ENCODE measurements around the gene DNAH14. TPM values are rescaled to one million over a fixed set of nuclear protein-coding genes. Genes with fewer than 3 reads are reported as not detected.

The DNAH14 gene
- total and polyA plus RNA-seq, 2 experiments from 2014 or later: 55.3 to 80.2 TPM

DNA sequence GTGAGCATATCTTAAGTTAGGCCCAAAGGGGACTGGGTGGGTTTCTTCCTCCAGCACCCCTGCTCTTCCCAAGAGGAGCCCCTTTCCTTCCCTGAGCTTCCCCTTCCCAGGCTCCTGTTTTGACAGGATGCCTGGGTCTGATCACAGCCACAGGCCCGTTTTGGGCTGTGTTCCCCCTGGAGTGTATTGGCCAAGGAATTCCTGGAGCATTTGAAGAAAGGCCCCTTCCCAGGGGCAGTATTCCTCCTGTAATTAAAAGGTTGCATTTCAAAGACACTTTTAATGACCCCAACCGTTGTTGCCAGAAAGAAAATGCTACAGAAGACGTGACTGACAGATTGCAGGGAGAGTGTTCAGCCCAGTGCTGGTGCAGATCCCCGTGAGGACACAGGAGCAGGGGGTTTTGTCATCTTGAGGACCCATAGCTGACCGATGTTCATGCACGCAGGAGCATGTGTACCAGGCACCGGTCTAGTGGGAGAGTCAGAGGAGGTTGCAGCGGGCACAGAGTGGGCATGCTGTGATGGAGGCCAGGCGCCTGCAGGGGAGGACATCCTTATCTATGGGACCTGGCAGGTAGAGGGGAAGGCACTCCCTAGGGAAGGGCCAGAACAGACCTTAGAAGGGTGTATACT, 517.6 kb downstream of the DNAH14 start (continued):
- TF ChIP-seq ZNF331 (CRISPR knock-in tag; IDR thresholded peaks at IDR 0.05; ENCODE audit: low read depth) (no peak), CREB1 (CRISPR knock-in tag; IDR thresholded peaks at IDR 0.05; ENCODE audit: low read depth) (no peak), ZNF114 (CRISPR knock-in tag; IDR thresholded peaks at IDR 0.05) (no peak), EZH2 (IDR thresholded peaks at IDR 0.05; ENCODE audit: low read depth, unreplicated experiment) (no peak), EZH2phosphoT487 (IDR thresholded peaks at IDR 0.05; ENCODE audit: unreplicated experiment) (no peak), JUNB (IDR thresholded peaks at IDR 0.05; ENCODE audit: unreplicated experiment) (no peak)
- TF ChIP-seq, protein P1, sequence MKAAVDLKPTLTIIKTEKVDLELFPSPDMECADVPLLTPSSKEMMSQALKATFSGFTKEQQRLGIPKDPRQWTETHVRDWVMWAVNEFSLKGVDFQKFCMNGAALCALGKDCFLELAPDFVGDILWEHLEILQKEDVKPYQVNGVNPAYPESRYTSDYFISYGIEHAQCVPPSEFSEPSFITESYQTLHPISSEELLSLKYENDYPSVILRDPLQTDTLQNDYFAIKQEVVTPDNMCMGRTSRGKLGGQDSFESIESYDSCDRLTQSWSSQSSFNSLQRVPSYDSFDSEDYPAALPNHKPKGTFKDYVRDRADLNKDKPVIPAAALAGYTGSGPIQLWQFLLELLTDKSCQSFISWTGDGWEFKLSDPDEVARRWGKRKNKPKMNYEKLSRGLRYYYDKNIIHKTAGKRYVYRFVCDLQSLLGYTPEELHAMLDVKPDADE (IDR thresholded peaks at IDR 0.05): no peak
- TF ChIP-seq, protein P2, sequence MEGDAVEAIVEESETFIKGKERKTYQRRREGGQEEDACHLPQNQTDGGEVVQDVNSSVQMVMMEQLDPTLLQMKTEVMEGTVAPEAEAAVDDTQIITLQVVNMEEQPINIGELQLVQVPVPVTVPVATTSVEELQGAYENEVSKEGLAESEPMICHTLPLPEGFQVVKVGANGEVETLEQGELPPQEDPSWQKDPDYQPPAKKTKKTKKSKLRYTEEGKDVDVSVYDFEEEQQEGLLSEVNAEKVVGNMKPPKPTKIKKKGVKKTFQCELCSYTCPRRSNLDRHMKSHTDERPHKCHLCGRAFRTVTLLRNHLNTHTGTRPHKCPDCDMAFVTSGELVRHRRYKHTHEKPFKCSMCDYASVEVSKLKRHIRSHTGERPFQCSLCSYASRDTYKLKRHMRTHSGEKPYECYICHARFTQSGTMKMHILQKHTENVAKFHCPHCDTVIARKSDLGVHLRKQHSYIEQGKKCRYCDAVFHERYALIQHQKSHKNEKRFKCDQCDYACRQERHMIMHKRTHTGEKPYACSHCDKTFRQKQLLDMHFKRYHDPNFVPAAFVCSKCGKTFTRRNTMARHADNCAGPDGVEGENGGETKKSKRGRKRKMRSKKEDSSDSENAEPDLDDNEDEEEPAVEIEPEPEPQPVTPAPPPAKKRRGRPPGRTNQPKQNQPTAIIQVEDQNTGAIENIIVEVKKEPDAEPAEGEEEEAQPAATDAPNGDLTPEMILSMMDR (conservative IDR thresholded peaks at IDR 0.05; ENCODE audit: low read depth in 2 of 2): no peak

DNA sequence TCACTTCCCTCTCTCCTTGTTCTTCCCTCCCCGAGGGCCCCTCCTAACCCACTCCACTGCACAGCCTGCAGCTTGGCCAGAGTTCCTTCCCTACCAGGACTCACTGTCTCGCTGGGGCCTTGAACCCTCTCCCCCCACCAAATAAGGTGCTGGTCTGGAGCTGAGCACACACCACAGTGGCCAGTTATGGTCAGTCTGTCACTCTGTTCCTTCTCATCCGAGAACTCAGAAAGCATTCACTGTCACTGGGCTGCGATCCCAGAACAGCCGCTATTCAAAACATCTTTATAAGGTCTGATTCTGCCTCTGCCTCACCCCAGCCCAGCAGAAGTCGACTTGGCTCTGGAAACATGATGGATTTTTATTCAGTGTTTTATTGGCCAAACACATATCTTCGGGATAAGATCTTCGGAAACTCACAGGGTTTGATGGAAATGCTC, 518.2 kb downstream of the DNAH14 start:
- Mint-ChIP-seq H3K9me3 (no peaks in the 10 kb centered on the region), H3K36me3 (ENCODE audit: low read depth) (no peaks in the 10 kb centered on the region), H3K27me3 (ENCODE audit: insufficient read depth, low read depth, poor library complexity) (peaks cover 17% of the 10 kb centered on the region), H3K4me1 (peaks cover 32% of the 10 kb centered on the region), H3K27ac (no peak overlapping the region), H3K4me3 (no peak overlapping the region)
- Histone ChIP-seq H3K27ac (ENCODE audit: low read depth) (no peak overlapping the region), H3K4me1 (ENCODE audit: insufficient read depth) (peaks cover 13% of the 10 kb centered on the region), H3K27me3 (ENCODE audit: insufficient read depth) (no peaks in the 10 kb centered on the region), H4K20me1 (replicated peaks; ENCODE audit: insufficient read depth) (no peaks in the 10 kb centered on the region), H3K4me3 (no peak overlapping the region), H3K79me2 (replicated peaks; ENCODE audit: insufficient read depth) (no peaks in the 10 kb centered on the region), H2AFZ (0 out of 2 replicates have a peak overlapping the region, but pooled peaks have one; percentile 28), H3K4me2 (no peak overlapping the region), H3F3A (replicated peaks; ENCODE audit: low read depth) (no peaks in the 10 kb centered on the region), H3K36me3 (ENCODE audit: insufficient read depth) (no peaks in the 10 kb centered on the region), H3K9me2 (ENCODE audit: insufficient read depth) (no peaks in the 10 kb centered on the region)
- no peak for DNase-seq (ENCODE audit: low spot score)
- ATAC-seq: no peak
- no peak for TF ChIP-seq ZNF114 (CRISPR knock-in tag; IDR thresholded peaks at IDR 0.05)
- no peak for TF ChIP-seq STAT1 (IDR thresholded peaks at IDR 0.05; ENCODE audit: unreplicated experiment)
- TF ChIP-seq JUNB (IDR thresholded peaks at IDR 0.05; ENCODE audit: unreplicated experiment): no peak
- TF ChIP-seq, protein P1 (IDR thresholded peaks at IDR 0.05): no peak
- TF ChIP-seq, protein P3, sequence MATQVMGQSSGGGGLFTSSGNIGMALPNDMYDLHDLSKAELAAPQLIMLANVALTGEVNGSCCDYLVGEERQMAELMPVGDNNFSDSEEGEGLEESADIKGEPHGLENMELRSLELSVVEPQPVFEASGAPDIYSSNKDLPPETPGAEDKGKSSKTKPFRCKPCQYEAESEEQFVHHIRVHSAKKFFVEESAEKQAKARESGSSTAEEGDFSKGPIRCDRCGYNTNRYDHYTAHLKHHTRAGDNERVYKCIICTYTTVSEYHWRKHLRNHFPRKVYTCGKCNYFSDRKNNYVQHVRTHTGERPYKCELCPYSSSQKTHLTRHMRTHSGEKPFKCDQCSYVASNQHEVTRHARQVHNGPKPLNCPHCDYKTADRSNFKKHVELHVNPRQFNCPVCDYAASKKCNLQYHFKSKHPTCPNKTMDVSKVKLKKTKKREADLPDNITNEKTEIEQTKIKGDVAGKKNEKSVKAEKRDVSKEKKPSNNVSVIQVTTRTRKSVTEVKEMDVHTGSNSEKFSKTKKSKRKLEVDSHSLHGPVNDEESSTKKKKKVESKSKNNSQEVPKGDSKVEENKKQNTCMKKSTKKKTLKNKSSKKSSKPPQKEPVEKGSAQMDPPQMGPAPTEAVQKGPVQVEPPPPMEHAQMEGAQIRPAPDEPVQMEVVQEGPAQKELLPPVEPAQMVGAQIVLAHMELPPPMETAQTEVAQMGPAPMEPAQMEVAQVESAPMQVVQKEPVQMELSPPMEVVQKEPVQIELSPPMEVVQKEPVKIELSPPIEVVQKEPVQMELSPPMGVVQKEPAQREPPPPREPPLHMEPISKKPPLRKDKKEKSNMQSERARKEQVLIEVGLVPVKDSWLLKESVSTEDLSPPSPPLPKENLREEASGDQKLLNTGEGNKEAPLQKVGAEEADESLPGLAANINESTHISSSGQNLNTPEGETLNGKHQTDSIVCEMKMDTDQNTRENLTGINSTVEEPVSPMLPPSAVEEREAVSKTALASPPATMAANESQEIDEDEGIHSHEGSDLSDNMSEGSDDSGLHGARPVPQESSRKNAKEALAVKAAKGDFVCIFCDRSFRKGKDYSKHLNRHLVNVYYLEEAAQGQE (IDR thresholded peaks at IDR 0.05; ENCODE audit: unreplicated experiment): no peak
- no peak for TF ChIP-seq CREB1 (CRISPR knock-in tag; IDR thresholded peaks at IDR 0.05; ENCODE audit: low read depth)
- no peak for TF ChIP-seq EZH2phosphoT487 (IDR thresholded peaks at IDR 0.05; ENCODE audit: unreplicated experiment)
- TF ChIP-seq EZH2 (IDR thresholded peaks at IDR 0.05; ENCODE audit: low read depth, unreplicated experiment): no peak
- TF ChIP-seq ZNF331 (CRISPR knock-in tag; IDR thresholded peaks at IDR 0.05; ENCODE audit: low read depth): no peak
- TF ChIP-seq NANOG (IDR thresholded peaks at IDR 0.05; ENCODE audit: borderline replicate concordance): no peak
- no peak for TF ChIP-seq POLR2AphosphoS5 (IDR thresholded peaks at IDR 0.05; ENCODE audit: low read depth)

Data from GM23338 (cell line).